ENCODE measurements around the gene XYLT1. TPM values are rescaled to one million over a fixed set of nuclear protein-coding genes. Genes with fewer than 3 reads are reported as not detected.
A peak's percentile ranks its signal among the peaks of the same experiment; 100 is the strongest.

Gene XYLT1
- total RNA-seq, 1 donor from 2014 or later: 12.3 TPM

DNA sequence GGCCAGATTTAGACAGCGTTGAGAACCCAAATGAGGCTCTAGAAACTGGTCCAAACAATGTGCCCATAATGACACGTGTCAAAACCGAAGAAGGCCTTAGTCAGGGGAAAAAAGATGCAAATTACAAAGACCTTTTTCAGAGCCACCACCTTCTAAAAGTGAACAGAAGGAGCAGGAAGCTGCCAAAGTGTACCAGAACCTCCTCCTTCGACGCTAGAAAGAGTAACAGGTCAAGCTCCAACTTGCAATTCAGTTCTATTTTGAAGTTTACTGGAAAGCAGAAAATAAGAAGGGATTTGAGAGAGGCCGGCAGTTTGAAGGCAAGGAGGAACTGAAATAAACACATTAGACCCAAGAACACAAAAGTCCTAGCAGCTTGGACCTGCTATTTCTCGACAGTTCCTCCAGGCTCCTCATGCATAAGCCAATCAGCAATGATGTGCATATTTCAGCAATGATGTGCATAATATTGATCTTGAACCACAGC lies 61.8 kb downstream of the XYLT1 start:
- no peak overlapping the region for H3K27ac Mint-ChIP-seq
- H3K4me3 Mint-ChIP-seq (ENCODE audit: low read depth): no peak overlapping the region
- no peaks in the 10 kb centered on the region for H3K27me3 Mint-ChIP-seq
- H3K36me3 Mint-ChIP-seq (ENCODE audit: insufficient read depth): peaks cover 3% of the 10 kb centered on the region
- H3K9me3 Mint-ChIP-seq (ENCODE audit: low read depth): peaks cover 4% of the 10 kb centered on the region
- DNase-seq (ENCODE audit: low spot score, unreplicated experiment): no peak
- peaks cover 9% of the 10 kb centered on the region for H3K4me1 Mint-ChIP-seq (ENCODE audit: low read depth)
- TF ChIP-seq, protein P1, sequence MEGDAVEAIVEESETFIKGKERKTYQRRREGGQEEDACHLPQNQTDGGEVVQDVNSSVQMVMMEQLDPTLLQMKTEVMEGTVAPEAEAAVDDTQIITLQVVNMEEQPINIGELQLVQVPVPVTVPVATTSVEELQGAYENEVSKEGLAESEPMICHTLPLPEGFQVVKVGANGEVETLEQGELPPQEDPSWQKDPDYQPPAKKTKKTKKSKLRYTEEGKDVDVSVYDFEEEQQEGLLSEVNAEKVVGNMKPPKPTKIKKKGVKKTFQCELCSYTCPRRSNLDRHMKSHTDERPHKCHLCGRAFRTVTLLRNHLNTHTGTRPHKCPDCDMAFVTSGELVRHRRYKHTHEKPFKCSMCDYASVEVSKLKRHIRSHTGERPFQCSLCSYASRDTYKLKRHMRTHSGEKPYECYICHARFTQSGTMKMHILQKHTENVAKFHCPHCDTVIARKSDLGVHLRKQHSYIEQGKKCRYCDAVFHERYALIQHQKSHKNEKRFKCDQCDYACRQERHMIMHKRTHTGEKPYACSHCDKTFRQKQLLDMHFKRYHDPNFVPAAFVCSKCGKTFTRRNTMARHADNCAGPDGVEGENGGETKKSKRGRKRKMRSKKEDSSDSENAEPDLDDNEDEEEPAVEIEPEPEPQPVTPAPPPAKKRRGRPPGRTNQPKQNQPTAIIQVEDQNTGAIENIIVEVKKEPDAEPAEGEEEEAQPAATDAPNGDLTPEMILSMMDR (IDR thresholded peaks at IDR 0.05; ENCODE audit: unreplicated experiment): no peak

DNA sequence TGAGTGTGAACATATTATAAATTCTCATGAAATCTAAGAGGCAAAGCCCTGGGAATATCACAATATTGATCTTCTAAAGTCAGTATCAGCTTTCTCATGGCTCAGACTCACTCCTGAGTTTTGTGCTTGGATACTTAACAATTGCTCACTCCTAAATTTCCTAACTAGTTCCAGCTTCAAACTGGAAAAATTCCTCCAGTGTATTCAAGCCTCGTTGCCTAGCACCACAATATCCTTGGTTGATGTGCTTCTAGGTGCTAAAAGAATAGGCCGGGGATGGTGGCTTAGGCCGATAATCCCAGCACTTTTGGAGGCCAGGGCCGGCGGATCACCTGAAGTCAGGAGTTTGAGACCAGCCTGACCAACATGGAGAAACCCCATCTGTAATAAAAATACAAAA lies 62.5 kb downstream of the XYLT1 start:
- Mint-ChIP-seq H3K9me3 (ENCODE audit: low read depth) (peaks cover 6% of the 10 kb centered on the region), H3K27me3 (no peaks in the 10 kb centered on the region), H3K27ac (no peak overlapping the region), H3K36me3 (ENCODE audit: insufficient read depth) (peaks cover 3% of the 10 kb centered on the region), H3K4me3 (ENCODE audit: low read depth) (no peak overlapping the region), H3K4me1 (ENCODE audit: low read depth) (peaks cover 11% of the 10 kb centered on the region)
- DNase-seq (ENCODE audit: low spot score, unreplicated experiment): no peak
- TF ChIP-seq, protein P1 (IDR thresholded peaks at IDR 0.05; ENCODE audit: unreplicated experiment): no peak

DNA sequence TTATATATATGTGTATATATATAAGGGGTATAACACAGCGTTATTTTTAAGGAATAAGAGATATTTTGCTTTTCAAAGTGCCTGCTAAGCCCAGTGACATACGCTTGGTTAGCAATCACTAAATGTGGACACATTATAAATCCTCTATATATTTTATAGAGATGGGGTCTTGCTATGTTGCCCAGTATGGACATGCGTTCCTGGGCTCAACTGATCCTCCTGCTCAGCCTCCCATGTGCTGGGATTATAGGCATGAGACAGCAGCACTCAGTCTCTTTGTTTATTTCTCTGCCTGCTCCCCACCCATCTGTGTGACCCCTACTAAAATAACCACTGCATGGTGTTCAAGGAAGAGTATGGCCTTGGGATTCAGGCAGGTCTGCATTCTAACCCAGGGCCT lies 63.4 kb downstream of the XYLT1 start:
- TF ChIP-seq, protein P1 (IDR thresholded peaks at IDR 0.05; ENCODE audit: unreplicated experiment): no peak
- Mint-ChIP-seq H3K27ac (no peak overlapping the region), H3K36me3 (ENCODE audit: insufficient read depth) (peaks cover 3% of the 10 kb centered on the region), H3K27me3 (no peaks in the 10 kb centered on the region), H3K9me3 (ENCODE audit: low read depth) (peaks cover 9% of the 10 kb centered on the region), H3K4me3 (ENCODE audit: low read depth) (no peak overlapping the region), H3K4me1 (ENCODE audit: low read depth) (peaks cover 12% of the 10 kb centered on the region)
- no peak for DNase-seq (ENCODE audit: low spot score, unreplicated experiment)

DNA sequence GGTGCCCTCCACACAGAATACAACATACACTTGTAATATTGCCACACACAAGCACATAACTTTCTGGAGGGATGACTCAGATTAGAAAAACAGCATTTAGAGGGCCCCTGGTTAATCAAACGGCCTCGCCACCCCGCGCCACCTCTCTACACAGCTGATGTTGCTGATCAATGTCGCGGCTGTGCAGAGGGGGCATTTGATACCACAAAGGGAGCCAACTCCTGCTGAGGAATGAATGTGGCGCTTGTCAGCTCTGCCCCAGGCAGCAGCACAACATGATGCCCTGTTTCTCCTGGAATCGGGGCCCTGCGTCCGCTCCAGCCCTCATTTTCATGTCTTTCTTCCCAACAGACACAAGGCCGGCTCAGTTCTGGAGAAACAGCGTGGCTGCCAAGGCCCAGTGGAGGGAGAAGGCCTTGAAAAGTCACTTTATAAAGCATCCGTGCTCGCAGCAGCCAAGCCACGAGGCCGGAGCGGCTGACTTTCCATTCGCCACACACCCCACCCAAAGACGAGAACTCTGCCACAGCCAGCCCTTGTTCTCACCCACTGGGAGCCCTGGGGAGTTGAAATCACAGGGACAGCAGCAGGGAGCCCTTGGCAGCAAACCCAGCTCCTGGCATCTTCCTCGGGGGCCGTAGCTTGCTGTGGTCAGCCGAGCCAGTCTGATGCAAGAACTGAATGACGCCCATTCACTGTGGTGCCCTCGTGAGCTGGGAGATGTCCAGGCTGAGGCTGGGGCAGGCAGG lies 65.6 kb downstream of the XYLT1 start:
- Mint-ChIP-seq H3K9me3 (ENCODE audit: low read depth) (peaks cover 9% of the 10 kb centered on the region), H3K27ac (no peak overlapping the region), H3K36me3 (ENCODE audit: insufficient read depth) (peaks cover 1% of the 10 kb centered on the region), H3K4me1 (ENCODE audit: low read depth) (peaks cover 10% of the 10 kb centered on the region), H3K4me3 (ENCODE audit: low read depth) (no peak overlapping the region), H3K27me3 (no peaks in the 10 kb centered on the region)
- no peak for DNase-seq (ENCODE audit: low spot score, unreplicated experiment)
- TF ChIP-seq, protein P1 (IDR thresholded peaks at IDR 0.05; ENCODE audit: unreplicated experiment): no peak

DNA sequence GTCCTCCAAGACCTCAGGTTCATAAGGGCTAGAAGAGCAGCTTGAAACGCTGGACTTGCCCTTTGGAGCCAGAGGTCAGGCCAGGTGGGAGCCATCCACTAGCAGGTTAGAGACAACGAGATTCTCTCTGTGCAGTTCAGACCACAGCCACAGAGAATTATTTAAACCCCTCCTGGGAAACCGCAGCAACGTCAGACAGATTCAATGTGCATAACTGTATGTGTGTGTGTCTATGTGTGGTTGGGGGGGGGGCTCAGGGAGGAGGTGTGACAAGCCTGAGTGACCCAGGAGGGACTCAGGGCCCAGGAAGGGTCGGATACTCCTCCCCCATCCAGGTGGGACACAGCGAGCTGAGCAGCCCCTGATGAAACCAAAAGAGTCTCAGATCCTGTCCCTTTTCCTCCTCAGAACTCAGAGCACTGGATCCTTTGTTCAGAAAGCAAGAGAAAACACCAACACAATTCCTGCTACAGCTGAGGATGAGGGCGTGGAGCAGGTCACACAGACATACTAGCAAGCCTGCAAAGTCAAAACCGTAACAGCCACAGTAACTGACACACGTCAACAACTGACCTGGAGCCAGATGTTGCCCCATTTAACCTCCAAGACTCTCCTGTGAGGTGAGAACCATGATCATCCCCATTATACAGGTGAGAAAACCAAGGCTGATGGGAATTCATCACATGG lies 66.8 kb downstream of the XYLT1 start:
- peak overlapping the region; percentile 31 for H3K27ac Mint-ChIP-seq

More for the DNA sequence above, 66.8 kb downstream of the XYLT1 start:
- Mint-ChIP-seq H3K4me1 (ENCODE audit: low read depth) (peaks cover 17% of the 10 kb centered on the region), H3K4me3 (ENCODE audit: low read depth) (no peak overlapping the region), H3K36me3 (ENCODE audit: insufficient read depth) (peaks cover 1% of the 10 kb centered on the region), H3K27me3 (no peaks in the 10 kb centered on the region), H3K9me3 (ENCODE audit: low read depth) (peaks cover 9% of the 10 kb centered on the region)
- no peak for DNase-seq (ENCODE audit: low spot score, unreplicated experiment)
- TF ChIP-seq, protein P1 (IDR thresholded peaks at IDR 0.05; ENCODE audit: unreplicated experiment): no peak
